H1 (cell line): Measurements from ENCODE around the gene STRA8. TPM values are rescaled to one million over a fixed set of nuclear protein-coding genes. Genes with fewer than 3 reads are reported as not detected.

Experiments used
- CTCF ChIA-PET: fragments of 300-600 bp; sonication (Branson Sonifier 250); formaldehyde crosslinking; loops from one replicate; lab custom pipeline; 2021; ENCODE audit not compliant: partially characterized antibody; lab: Charles Lee
- POLR2A ChIA-PET: fragments of 300-600 bp; sonication (Branson Sonifier 250); formaldehyde crosslinking; loops from one replicate; lab custom pipeline; 2021; ENCODE audit warnings: inconsistent platforms; ENCODE audit not compliant: partially characterized antibody; lab: Charles Lee
- DNase-seq, 2 experiments: peaks; one replicate each; pipeline versions ENCODE4 v3.0.0 to v3.0.0-alpha.2; 2010 to 2022; ENCODE audit warnings: low spot score in 2 of 2, low read depth in 1 of 2, mixed read lengths in 1 of 2
- FAIRE-seq: peaks from 2 replicates; lab custom pipeline; 2011; peaks lifted over from hg19 to GRCh38; lab: Jason Lieb, UNC
- H2AFZ ChIP-seq: 2 replicates; pipeline ENCODE4 v1.8.1; 2012; ENCODE audit warnings: low read length, inconsistent platforms
- H2AK5ac ChIP-seq: 2 replicates; pipeline ENCODE4 v1.6.1; 2013; ENCODE audit warnings: low read depth, low read length
- H2BK120ac ChIP-seq: replicated peaks from 2 replicates; pipeline ENCODE3; 2013; ENCODE audit warnings: low read depth, low read length, inconsistent platforms
- H2BK12ac ChIP-seq: 2 replicates; pipeline ENCODE4 v1.6.1; 2013; ENCODE audit warnings: low read depth, low read length
- H2BK15ac ChIP-seq: 2 replicates; pipeline ENCODE4 v1.6.1; 2013; ENCODE audit warnings: low read length
- H2BK20ac ChIP-seq: 2 replicates; pipeline ENCODE4 v1.6.1; 2013; ENCODE audit warnings: low read length
- H2BK5ac ChIP-seq: 2 replicates; pipeline ENCODE4 v1.6.1; 2013; ENCODE audit warnings: low read depth, low read length
- H3K14ac ChIP-seq: 2 replicates; pipeline ENCODE4 v1.6.1; 2013; ENCODE audit warnings: inconsistent platforms; ENCODE audit not compliant: insufficient read length
- H3K18ac ChIP-seq: 2 replicates; pipeline ENCODE4 v1.6.1; 2013; ENCODE audit warnings: low read length; ENCODE audit errors: extremely low read depth
- H3K23ac ChIP-seq: 2 replicates; pipeline ENCODE4 v1.6.1; 2013; ENCODE audit warnings: inconsistent platforms; ENCODE audit not compliant: insufficient read length
- H3K23me2 ChIP-seq: 2 replicates; pipeline ENCODE4 v1.6.1; 2013; ENCODE audit warnings: low read depth, low read length
- H3K27ac ChIP-seq: 2 replicates; pipeline ENCODE4 v1.6.1; 2011; ENCODE audit warnings: low read depth, low read length, inconsistent platforms
- H3K27me3 ChIP-seq, 4 experiments: replicated peaks in 1 of 4; 1 replicate in 1 of 4; 2 replicates in 3 of 4; pipeline versions ENCODE4 v1.6.1 to v1.8.1; 2011 to 2013; ENCODE audit warnings: low read length in 3 of 4, mild to moderate bottlenecking in 3 of 4, inconsistent platforms in 2 of 4, mixed read lengths in 2 of 4, moderate library complexity in 1 of 4; ENCODE audit not compliant: control insufficient read depth in 3 of 4, insufficient read depth in 3 of 4; ENCODE audit errors: extremely low read depth in 1 of 4
- H3K36me3 ChIP-seq, 4 experiments: 2 replicates each; pipeline versions ENCODE4 v1.6.1 to v1.8.1; 2011 to 2013; ENCODE audit warnings: mild to moderate bottlenecking in 4 of 4, low read length in 3 of 4, moderate library complexity in 2 of 4, control low read depth in 1 of 4, inconsistent platforms in 1 of 4; ENCODE audit not compliant: insufficient read depth in 4 of 4, control insufficient read depth in 2 of 4
- H3K4ac ChIP-seq: replicated peaks from 2 replicates; pipeline ENCODE3; 2013; ENCODE audit warnings: low read length, low read depth, mixed read lengths, inconsistent platforms; ENCODE audit not compliant: insufficient read length
- H3K4me1 ChIP-seq, 4 experiments: replicated peaks in 1 of 4; 1 replicate in 1 of 4; 2 replicates in 3 of 4; pipeline versions ENCODE4 v1.6.1 to v1.8.1; 2011 to 2013; ENCODE audit warnings: low read length in 3 of 4, inconsistent platforms in 2 of 4, mixed read lengths in 1 of 4; ENCODE audit not compliant: insufficient read depth in 4 of 4, control insufficient read depth in 3 of 4
- H3K4me2 ChIP-seq, 2 experiments: 2 replicates each; pipeline versions ENCODE4 v1.6.1 to v1.8.1; 2011 to 2013; ENCODE audit warnings: low read depth in 2 of 2, low read length in 2 of 2, control low read depth in 1 of 2, inconsistent platforms in 1 of 2, mild to moderate bottlenecking in 1 of 2; ENCODE audit not compliant: insufficient read depth in 1 of 2
- H3K4me3 ChIP-seq, 4 experiments: fragments of 200-600, 300-600 bp in 1 of 4; sonication (generic), shearing (Covaris generic), sonication (Bioruptor Twin) in 1 of 4; 2 replicates each; pipeline versions ENCODE4 v1.5.1 to v1.8.1; 2011 to 2016; ENCODE audit warnings: low read length in 4 of 4, low read depth in 3 of 4, control low read depth in 2 of 4, inconsistent platforms in 2 of 4, mild to moderate bottlenecking in 2 of 4, mixed read lengths in 1 of 4, moderate library complexity in 1 of 4; ENCODE audit not compliant: insufficient read depth in 2 of 4; ENCODE audit errors: extremely low read depth in 1 of 4
- H3K56ac ChIP-seq: replicated peaks from 2 replicates; pipeline ENCODE3; 2013; ENCODE audit warnings: low read depth, mild to moderate bottlenecking, mixed read lengths, low read length, inconsistent platforms; ENCODE audit not compliant: insufficient read length
- H3K79me1 ChIP-seq: 2 replicates; pipeline ENCODE4 v1.6.1; 2013; ENCODE audit warnings: low read depth, low read length, control low read depth
- H3K79me2 ChIP-seq, 2 experiments: 2 replicates each; pipeline versions ENCODE4 v1.6.1 to v1.8.1; 2012 to 2013; ENCODE audit warnings: low read length in 2 of 2, mild to moderate bottlenecking in 2 of 2, inconsistent platforms in 1 of 2; ENCODE audit not compliant: insufficient read depth in 2 of 2, control insufficient read depth in 1 of 2
- H3K9ac ChIP-seq, 4 experiments: replicated peaks in 1 of 4; 1 replicate in 1 of 4; 2 replicates in 3 of 4; pipeline versions ENCODE4 v1.6.1 to v1.8.1; 2011 to 2013; ENCODE audit warnings: low read depth in 3 of 4, low read length in 3 of 4, control low read depth in 2 of 4, mild to moderate bottlenecking in 2 of 4, moderate library complexity in 2 of 4, inconsistent platforms in 1 of 4; ENCODE audit errors: extremely low read depth in 1 of 4
- H3K9me3 ChIP-seq, 2 experiments: 2 replicates each; pipeline versions ENCODE4 v1.6.1 to v1.8.1; 2012 to 2013; ENCODE audit warnings: mild to moderate bottlenecking in 2 of 2, moderate library complexity in 2 of 2, control low read depth in 1 of 2, inconsistent platforms in 1 of 2, low read depth in 1 of 2, low read length in 1 of 2, mixed read lengths in 1 of 2; ENCODE audit not compliant: insufficient read depth in 2 of 2
- H4K20me1 ChIP-seq, 2 experiments: replicated peaks in 1 of 2; 2 replicates each; pipeline versions ENCODE3 to v1.8.1; 2011 to 2013; ENCODE audit warnings: inconsistent platforms in 2 of 2, low read length in 2 of 2, mild to moderate bottlenecking in 1 of 2; ENCODE audit not compliant: insufficient read depth in 2 of 2, control insufficient read depth in 1 of 2
- H4K5ac ChIP-seq: 2 replicates; pipeline ENCODE4 v1.6.1; 2013; ENCODE audit warnings: low read length, low read depth, mixed read lengths, inconsistent platforms; ENCODE audit not compliant: insufficient read length
- H4K8ac ChIP-seq: 2 replicates; pipeline ENCODE4 v1.8.0; 2013; ENCODE audit warnings: mild to moderate bottlenecking, moderate library complexity, low read length, inconsistent platforms; ENCODE audit not compliant: insufficient read depth; ENCODE audit errors: extremely low read depth
- H4K91ac ChIP-seq: replicated peaks from 2 replicates; pipeline ENCODE3; 2013; ENCODE audit warnings: low read length, mixed read lengths, inconsistent platforms; ENCODE audit not compliant: insufficient read length
- CEBPB ChIP-seq: IDR thresholded peaks from 2 replicates; pipeline ENCODE4 v1.6.1; 2012; ENCODE audit warnings: low read depth, low read length
- JUND ChIP-seq: IDR thresholded peaks from 2 replicates; pipeline ENCODE4 v1.6.1; 2011; ENCODE audit warnings: mild to moderate bottlenecking, improper control_type of control experiment, low read length
- NRF1 ChIP-seq: IDR thresholded peaks from 2 replicates; pipeline ENCODE4 v1.6.1; 2011; ENCODE audit warnings: mild to moderate bottlenecking, low read depth, low read length, improper control_type of control experiment
- RXRA ChIP-seq: IDR thresholded peaks from 2 replicates; pipeline ENCODE4 v1.6.1; 2011; ENCODE audit warnings: low read depth, mild to moderate bottlenecking, low read length, moderate library complexity; ENCODE audit not compliant: insufficient read depth
- SAP30 ChIP-seq: fragments of 300-600 bp; sonication (generic); IDR thresholded peaks from 2 replicates; pipeline ENCODE4 v1.7.1; 2012; ENCODE audit warnings: low read length, moderate library complexity, mild to moderate bottlenecking, inconsistent platforms; ENCODE audit not compliant: insufficient read depth, insufficient replicate concordance
- SP1 ChIP-seq: IDR thresholded peaks from 2 replicates; pipeline ENCODE4 v1.6.1; 2011; ENCODE audit warnings: low read depth, low read length
- WGBS, 2 experiments: shearing (Covaris generic) in 1 of 2; methylation state at CpG; one replicate each; pipeline versions ENCODE4 v1.1.6 to v1.1.7; 2013 to 2015; ENCODE audit warnings: low lambda C conversion rate in 2 of 2, mixed read lengths in 2 of 2, inconsistent platforms in 1 of 2, low coverage in 1 of 2, missing lambda C conversion rate in 1 of 2; ENCODE audit not compliant: insufficient replicate concordance in 2 of 2, insufficient coverage in 1 of 2, insufficient read length in 1 of 2; ENCODE audit errors: extremely low coverage in 1 of 2, missing lambda C conversion rate in 1 of 2; 5-methylcytosine and 5-hydroxymethylcytosine counted together
- polyA plus RNA-seq, 7 experiments: library from polyadenylated mRNA; depleted of rRNA in 3 of 7; stranded (reverse) in 5 of 7; unstranded in 2 of 7; fragments of >200 nt in 5 of 7; fragments of 200-250 nt in 2 of 7; gene quantifications; 1 replicate in 5 of 7; 2 replicates in 1 of 7; 4 replicates in 1 of 7; pipeline versions ENCODE4 v1.2.1 to v1.2.3, GENCODE V29; 2011 to 2013; ENCODE audit warnings: missing spikeins in 2 of 7, mixed read lengths in 2 of 7
- total RNA-seq: library from RNA; stranded (reverse); fragmentation: NEBNext Ultra II Directional; extraction: Animal tissue kit (Norgen Biotek cat#: 25700); gene quantifications from 2 replicates; pipeline ENCODE4 v1.2.1, GENCODE V29; 2021

Gene STRA8
- total and polyA plus RNA-seq, 2 of the 8 experiments (the other 6 are each of a cell fraction or from before 2014, with no cell fraction given), result not detected

DNA sequence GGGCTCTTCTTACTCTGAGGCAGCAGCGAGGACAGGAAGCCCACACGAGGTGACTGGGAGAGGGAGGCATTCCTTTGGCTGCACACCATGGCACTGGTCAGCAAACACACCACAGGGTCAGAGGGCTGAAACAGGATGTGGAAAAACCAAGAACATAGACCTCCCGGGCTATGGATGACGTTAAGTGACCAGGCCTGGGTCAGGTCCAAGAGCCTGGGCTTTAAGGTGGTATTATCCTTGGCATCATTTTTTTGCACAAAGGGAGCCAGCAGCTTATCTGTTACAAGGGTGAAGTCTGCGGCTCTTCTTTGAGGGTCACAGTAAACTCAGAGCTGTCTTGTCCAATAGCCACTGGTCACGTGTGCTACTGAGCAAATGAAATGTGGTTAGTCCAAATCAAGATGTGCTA lies 29.3 kb upstream of the STRA8 start:
- no peak overlapping the region for H4K8ac ChIP-seq
- peaks cover 0 to 4% (median 2%) of the 10 kb centered on the region in 4 experiments; a peak in 3 of 7 replicates for H3K4me1 ChIP-seq
- no peak overlapping the region for H2BK15ac ChIP-seq
- H3K79me2 ChIP-seq, result no peaks in the 10 kb centered on the region
- TF ChIP-seq SP1 (no peak), JUND (no peak), SAP30 (no peak), RXRA (no peak), CEBPB (no peak), NRF1 (no peak)
- WGBS, 2 experiments, result 86% methylated on average over 6 of the region's 6 CpGs; no CpG with 5 or more reads in 1 of the 2 experiments
- peaks cover 0 to 1% of the 10 kb centered on the region in 2 experiments for H4K20me1 ChIP-seq
- H2BK120ac ChIP-seq, result no peak overlapping the region
- no peak overlapping the region for H3K4me2 ChIP-seq
- no peak overlapping the region for H3K4ac ChIP-seq
- no peak overlapping the region for H2BK12ac ChIP-seq
- no peaks in the 10 kb centered on the region for H3K27me3 ChIP-seq
- H2BK20ac ChIP-seq, result no peak overlapping the region
- ChIA-PET CTCF (interaction anchor here (0.7 to 2.4 kb wide), 3 partner anchors 35 to 199 kb away, joined by 3 to 7 read pairs (median 3); no protein-coding TSS in a partner anchor), POLR2A (no interaction called here)
- no peak overlapping the region for H2AFZ ChIP-seq
- H3K56ac ChIP-seq, result no peak overlapping the region
- DNase-seq (no peak), FAIRE-seq (no peak)
- no peak overlapping the region for H3K14ac ChIP-seq
- H3K23ac ChIP-seq, result no peak overlapping the region
- no peaks in the 10 kb centered on the region for H3K23me2 ChIP-seq
- H2AK5ac ChIP-seq, result no peak overlapping the region
- no peak overlapping the region for H2BK5ac ChIP-seq
- H4K91ac ChIP-seq, result no peak overlapping the region
- no peak overlapping the region for H3K18ac ChIP-seq
- H3K27ac ChIP-seq, result no peak overlapping the region
- no peak overlapping the region for H4K5ac ChIP-seq
- peaks cover 0 to 3% (median 0%) of the 10 kb centered on the region in 4 experiments; a peak in 1 of 8 replicates for H3K36me3 ChIP-seq
- no peaks in the 10 kb centered on the region; the same call in 1 of the 2 replicates for H3K79me1 ChIP-seq
- H3K4me3 ChIP-seq, result no peak overlapping the region
- no peaks in the 10 kb centered on the region for H3K9me3 ChIP-seq
- no peak overlapping the region for H3K9ac ChIP-seq
